HL-60/S4 treated with phorbol 12-myristate 13-acetate at 8.2 ng/mL for 4 days and 3 days (cell line): ENCODE measurements around the gene NDUFA8.

Experiments used
- in situ Hi-C: fragments of 300-500 bp; cut with MboI; formaldehyde crosslinking; loops from 2 replicates; pipeline ENCODE4 v1.15.0; 2022; ENCODE audit warnings: low sequenced_read_pairs

The NDUFA8 gene

DNA sequence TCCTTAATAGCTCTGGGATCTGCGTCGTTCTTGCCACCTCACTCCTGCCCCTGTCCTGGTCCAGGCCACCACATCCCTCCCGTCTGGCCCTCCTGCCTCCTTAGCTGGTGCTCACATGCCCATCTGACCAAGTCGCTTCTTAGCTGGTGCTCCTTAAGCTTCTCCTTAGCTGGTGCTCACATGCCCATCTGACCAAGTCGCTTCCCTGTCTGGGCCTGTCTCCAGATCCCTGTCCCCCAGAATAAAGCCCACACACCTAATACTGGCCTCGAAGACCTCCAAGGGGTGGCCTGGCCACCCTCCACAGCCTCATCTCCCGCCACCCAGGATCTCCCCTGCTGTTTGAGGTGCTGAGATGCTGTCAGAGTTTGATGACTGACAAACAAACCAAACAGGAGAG lies 35.1 kb downstream of the NDUFA8 start:
- in situ Hi-C loops: loop anchor here (5.0 to 25.0 kb wide), 2 partner anchors 223 to 688 kb away; partner anchors contain the start of gene OR1K1

DNA sequence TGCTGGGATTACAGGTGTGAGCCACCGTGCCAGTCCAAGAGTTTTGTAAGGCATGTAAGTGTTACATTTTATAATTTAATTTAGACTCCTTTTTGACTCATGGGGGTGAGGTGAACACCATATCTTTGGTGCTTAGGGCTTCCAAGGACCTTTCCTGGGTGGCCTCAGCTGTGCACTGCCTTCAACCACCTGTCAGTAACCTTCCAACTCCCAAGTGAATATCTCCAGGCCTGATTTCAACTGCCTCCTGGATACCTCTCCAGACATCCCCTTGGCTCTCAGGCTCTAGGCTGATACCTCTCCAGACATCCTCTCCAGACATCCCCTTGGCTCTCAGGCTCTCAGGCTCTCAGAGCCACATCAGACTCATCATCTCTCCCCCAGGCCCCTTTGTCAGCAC lies 35.5 kb downstream of the NDUFA8 start:
- in situ Hi-C loops: loop anchor here (5.0 to 25.0 kb wide), 2 partner anchors 223 to 688 kb away; partner anchors contain the start of gene OR1K1

DNA sequence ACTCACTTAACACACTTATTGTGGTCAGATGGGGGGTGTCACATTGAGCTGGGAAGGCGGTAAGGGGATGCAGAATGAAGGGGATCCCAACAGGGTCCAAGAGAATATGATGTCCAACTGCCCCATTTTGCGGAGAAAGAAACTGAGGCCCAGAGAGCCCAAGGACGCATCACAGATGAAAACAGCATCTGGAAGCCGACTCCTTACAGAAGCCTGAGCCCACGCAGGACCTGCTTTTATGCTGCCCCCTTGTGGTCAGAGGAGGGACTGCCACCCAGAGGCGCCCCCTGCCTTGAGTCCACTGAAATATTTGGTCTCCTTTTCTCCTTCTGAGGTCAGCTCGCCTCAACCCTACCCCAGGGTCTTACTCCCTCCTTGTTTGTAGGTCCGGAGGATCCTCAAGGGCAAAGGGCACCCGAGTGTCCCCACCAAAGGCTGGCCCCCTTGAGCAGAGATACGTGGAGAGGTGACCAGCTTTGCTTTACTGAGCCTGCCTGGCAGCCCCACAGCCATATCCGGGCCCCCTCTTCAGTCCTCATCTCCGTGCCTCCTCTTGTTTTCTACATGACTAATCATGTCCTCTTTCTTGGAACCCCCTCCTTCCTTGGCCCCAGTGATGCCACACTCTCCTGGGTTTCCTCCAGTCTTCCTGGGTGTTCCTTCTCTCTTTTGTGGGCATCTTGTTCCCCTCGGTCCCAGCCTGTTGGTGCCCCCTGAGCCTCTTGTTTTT lies 36.5 kb downstream of the NDUFA8 start:
- in situ Hi-C loops: loop anchor here (5.0 to 25.0 kb wide), 2 partner anchors 224 to 689 kb away; partner anchors contain the start of gene OR1K1

DNA sequence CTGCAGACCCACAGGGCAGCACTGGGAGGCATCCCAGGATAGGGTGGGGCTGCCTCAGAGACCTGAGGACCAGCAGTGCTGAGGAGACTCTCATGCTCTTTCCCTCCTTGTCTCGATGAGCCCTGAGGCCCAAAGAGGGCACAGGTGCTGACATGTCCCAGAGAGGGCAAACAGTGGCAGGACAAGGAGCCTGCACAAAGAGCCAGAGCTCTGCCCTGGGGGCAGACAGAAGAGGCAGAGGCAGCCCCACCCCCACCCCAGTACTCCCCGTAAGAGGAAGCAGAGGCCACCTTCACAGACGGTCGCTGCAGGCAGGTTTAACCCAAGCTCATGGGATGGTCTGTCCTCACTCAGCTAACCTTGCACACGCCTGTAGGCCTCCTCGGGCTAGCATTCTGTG lies 37.1 kb downstream of the NDUFA8 start:
- in situ Hi-C loops: loop anchor here (5.0 to 25.0 kb wide), 2 partner anchors 225 to 690 kb away; partner anchors contain the start of gene OR1K1

DNA sequence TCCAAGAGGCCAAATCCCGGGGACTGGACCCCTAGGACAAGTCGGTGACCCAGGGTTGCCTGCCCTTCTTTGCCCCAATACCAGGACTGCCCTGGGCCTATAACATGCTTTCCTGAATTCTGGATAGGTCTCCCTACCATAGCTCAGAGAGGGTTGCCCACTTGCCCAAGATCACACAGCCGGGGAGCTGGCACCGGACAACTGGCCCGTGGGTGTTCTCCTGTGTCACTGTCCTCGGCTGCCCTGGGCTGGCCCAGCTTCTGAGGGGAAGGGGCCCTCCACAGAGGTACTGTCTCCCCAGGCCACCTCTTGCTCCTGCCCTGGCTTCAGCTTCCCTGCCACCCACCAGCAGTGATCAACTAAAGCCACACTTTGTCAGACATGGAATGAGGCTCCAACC lies 37.6 kb downstream of the NDUFA8 start:
- in situ Hi-C loops: loop anchor here (5.0 to 25.0 kb wide), 2 partner anchors 225 to 690 kb away; partner anchors contain the start of gene OR1K1

DNA sequence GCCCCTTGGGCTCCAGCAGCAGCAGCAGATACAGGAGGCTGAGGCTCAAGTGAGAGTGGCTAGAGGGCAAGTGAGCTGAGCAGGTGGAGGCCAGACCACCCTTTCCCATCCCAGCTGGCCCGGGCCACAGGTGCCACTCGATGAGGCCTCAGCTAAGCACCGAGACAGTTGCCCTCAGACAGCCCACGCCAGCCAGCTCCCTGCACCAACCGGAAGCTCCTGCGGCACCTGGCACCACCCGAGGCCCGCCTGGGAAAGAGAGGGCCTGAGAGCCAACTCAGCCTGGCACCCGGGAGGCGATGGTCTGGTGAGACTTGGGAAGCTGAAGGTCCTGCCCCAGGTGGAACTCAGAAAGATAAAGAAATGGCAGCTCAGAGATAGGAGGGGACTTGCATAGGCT lies 38.2 kb downstream of the NDUFA8 start:
- in situ Hi-C loops: loop anchor here (5.0 to 25.0 kb wide), 2 partner anchors 226 to 691 kb away; partner anchors contain the start of gene OR1K1

DNA sequence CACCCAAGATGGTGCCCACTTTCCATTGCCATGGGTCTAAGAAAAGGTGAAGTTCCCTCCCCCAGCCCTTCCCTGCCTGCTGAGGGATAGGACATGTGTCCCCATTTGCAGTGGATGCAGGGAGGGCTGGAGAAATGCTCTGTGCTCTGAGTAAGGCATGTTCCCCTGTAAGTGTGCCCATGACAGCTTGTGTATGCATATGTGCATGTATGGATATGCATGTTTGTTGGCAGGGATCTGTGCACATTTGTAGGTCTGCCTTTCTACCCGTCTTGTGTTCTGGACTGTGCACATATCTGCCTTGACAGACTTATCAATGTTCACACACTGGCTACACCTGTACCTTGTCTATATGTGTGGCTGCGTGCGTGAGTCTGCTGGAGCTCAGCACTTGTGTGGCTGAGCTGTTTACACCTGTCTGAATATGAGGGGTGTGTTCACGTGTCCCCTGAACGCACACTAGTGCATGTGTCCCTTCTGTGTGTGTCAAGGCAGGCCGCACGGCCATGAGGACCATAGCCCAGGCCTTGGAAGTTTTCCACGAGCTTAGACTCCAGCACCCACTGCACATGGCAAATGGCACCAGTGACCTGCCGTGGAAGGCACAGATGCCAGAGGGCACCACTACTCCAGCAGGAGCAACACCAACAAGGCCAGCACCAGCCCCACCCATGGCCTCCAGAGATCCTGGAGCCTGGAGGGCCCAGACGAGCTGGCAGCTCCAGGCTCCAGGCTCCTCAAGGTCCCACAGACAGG lies 39.1 kb downstream of the NDUFA8 start:
- in situ Hi-C loops: loop anchor here (5.0 to 25.0 kb wide), 2 partner anchors 227 to 692 kb away; partner anchors contain the start of gene OR1K1

DNA sequence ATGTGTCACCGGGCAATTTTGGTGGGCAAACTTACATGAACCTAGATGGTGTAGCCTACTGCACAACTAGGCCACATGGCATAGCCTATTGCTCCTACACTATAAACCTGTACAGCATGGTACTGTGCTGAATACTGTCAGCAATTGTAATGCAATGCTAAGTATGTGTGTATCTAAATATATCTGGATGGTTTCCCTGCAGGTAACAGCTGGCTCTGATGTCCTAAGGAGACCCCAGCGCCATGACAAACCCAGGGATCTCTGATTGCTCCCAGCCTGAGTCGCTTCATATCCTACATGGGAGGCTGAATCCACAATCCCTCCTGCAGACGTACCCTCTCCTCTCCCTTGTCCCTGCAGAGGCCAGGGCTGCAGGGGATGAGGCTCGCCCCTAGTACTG lies 39.9 kb downstream of the NDUFA8 start:
- in situ Hi-C loops: loop anchor here (5.0 to 25.0 kb wide), 2 partner anchors 228 to 693 kb away; partner anchors contain the start of gene OR1K1

DNA sequence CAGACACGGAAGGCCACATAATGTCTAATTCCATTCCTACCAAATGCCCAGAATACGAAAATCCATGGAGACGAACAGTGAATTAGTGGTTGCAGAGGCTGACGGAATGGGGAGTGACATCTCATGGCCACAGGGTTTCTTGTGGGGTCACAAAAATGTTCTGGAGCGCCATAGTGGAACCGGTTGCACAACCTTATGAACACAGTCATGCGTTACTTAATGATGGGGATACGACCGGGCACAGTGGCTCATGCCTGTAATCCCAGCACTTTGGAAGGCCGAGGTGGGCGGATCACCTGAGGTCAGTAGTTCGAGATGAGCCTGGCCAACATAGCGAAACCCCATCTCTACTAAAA lies 40.4 kb downstream of the NDUFA8 start:
- in situ Hi-C loops: loop anchor here (25.0 kb wide), 1 partner anchor 693 kb away; the partner anchor contains the start of gene OR1K1

DNA sequence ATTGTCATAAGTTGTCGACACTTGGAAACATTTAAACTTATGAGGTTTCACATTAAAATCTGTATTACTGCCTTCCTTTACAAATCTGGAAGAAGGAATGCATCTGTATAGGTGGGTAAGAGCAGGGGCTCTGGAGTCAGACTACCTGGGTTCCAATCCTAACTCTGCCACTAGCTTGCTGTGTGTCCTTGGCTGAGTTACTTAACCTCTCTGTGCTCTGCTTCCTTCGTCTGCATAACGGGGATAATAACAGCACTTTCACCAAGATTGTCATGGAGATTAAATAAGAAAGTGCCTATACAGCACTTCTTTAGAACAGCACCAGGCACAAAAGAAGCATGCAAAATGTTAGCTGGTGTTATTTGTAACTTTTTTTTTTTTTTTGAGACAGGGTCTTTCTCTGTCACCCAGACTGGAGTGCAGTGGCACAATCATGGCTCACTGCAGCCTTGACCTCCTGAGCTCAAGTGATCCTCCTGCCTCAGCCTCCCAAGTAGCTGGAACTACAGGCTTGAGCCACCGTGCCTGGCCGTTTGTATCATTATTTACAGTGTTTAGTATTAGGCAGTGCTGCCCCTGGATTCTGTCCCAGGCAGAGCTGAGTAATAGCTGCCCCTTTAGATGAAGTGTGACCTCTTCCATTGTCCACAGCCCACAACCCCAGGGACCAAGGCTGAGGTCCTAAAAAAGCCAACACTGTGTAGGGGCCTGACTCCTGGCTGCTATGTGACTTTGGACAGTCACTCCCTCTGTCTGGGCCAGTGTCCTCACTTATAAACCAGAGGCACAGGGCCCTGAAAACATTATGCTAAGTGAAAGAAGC lies 41.0 kb downstream of the NDUFA8 start:
- in situ Hi-C loops: loop anchor here (25.0 kb wide), 1 partner anchor 694 kb away; the partner anchor contains the start of gene OR1K1

DNA sequence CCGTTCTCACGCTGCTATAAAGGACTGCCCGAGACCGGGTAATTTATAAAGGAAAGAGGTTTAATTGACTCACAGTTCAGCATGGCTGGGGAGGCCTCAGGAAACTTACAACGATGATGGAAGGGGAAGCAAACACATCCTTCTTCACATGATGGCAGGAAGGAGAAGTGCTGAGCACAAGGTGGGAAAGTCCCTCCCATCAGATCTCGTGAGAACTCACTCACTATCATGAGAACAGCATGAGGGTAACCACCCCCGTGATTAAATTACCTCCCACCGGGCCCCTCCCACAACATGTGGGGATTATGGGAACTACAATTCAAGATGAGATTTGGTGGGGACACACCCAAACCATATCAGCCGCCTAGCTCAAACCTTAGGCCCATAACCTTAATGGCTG lies 42.3 kb downstream of the NDUFA8 start:
- in situ Hi-C loops: loop anchor here (25.0 kb wide), 1 partner anchor 695 kb away; the partner anchor contains the start of gene OR1K1

DNA sequence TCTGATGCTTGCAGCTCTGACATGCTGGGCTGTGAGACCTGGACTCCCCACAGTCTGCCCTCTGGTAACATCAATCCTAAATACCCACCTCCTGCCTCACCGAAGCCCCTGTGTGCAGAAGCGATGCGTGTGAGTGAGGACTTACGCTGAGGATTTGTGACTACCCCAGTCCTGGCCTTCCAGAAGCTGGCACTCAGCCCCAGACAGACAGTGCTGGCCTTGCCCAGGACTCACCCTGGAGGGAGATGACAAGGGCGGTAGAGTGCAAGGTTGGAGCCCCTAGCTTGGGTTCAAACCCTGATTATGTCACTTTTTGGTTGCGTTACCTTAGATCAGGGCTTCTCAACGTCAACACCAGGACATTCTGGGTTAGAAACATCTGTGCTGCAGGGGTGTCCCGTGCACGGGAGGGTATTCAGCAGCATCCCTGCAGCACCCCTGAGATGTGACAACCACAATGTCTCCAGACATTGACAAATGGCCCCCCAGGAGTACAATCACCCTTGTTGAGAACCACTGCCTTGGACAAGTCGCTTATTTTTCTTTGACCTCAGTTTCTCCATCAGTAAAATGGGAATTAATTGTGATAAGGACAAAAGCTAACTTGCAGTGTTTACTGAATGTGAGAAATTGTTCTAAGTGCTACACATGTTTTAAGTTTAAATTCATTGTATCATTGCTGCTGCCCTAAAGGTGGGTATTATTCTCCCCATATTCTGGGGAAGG lies 43.0 kb downstream of the NDUFA8 start:
- in situ Hi-C loops: loop anchor here (25.0 kb wide), 1 partner anchor 696 kb away; the partner anchor contains the start of gene OR1K1

DNA sequence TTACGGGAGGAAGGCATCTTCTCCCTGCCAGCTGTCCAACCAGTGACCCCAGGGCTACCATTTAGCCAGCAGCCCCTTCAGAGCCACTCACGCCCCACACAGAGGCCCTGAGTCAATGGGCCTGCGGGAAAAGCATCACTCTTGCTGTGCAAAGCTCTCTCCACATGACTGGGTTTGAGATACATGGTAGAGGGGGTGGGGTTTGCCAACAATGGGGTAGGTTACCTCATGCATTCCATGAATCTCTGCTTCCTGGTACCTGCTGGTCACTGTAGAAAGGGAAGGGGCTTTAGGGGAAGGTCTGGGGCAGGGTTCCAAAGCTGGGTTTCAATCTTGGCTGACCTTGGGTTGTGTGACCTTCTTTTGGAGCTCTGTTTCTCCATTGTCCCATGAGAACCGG lies 43.5 kb downstream of the NDUFA8 start:
- in situ Hi-C loops: loop anchor here (25.0 kb wide), 1 partner anchor 696 kb away; the partner anchor contains the start of gene OR1K1

DNA sequence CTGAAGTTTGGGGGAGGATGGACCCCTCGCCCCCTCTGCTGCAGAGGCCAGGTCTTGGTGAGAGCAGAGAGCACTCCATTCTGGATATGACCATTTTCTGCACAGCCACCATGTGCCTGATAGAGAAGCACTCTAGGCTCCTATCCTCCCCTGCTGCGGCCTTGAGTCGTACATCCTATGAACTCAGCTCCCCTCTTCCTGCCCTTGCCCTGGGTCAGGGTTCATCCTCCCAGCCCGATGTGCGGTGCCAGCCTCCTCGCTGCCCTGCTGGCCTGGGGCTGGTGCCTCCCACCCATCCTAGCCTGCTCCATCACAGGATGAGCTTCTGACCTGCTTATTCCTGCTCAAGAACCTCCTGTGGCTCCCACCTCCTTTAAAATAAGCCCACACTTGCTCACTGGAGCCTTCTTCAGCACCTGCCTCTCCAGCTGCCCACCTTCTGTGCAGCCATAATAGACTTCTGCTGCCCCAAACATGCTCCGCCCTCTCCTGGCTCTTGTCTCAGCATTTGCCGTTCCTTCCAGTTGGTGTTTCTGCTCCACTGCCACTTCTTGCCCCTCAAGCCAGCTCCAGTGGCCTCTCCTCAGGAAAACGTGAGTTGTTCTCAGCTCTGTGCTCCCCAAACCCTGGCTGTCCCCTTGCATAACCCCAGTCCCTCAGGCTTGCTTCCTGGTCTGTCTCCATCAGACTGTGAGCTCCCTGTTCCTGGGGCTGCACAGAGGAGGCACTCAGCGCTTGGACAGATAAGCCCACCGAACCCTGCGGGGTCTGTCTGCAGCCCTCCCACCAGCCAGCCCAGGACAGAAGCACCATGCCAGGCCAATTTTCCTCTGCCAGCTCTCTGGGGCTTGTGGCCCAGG lies 44.2 kb downstream of the NDUFA8 start:
- in situ Hi-C loops: loop anchor here (25.0 kb wide), 1 partner anchor 697 kb away; the partner anchor contains the start of gene OR1K1

DNA sequence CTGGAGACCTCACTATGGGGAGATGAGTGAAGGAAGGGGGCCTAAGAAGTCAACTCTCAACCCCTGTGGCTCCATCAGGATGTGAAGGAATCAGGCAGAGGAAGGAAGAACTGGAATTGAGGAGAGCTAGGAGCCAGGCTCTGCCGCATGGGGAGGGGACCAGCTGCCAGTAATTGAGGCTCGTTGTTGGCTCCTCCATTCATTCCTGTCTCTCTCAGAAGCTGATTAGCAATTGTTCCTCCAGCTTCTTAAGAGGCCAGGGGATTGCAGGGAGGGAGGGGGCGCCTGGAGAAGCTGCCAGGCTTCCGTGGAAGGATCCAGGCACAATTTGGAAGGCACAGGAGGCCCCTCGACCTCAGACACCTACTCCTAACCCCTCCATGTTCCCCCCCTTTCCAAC lies 46.0 kb downstream of the NDUFA8 start:
- in situ Hi-C loops: loop anchor here (25.0 kb wide), 1 partner anchor 699 kb away; the partner anchor contains the start of gene OR1K1

DNA sequence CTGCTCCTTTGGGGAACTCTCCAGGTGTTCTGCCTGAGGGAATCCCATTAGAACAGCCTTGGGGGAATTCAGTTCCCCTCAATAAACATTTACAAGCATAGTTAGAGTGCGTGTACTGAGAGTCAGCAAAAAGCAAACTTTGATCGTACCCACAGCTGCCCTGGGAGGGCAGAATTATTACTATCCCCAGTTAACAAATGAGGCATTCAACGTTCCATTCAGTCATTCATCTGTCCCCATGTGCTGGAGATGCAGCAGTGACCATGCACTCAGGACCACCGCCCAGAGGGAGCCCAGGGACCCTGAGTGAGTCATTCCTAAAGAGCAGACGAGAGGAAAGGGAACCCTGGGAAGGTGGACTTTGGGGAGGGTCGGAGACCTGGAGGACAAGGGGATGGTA lies 47.3 kb downstream of the NDUFA8 start:
- in situ Hi-C loops: loop anchor here (25.0 kb wide), 1 partner anchor 700 kb away; the partner anchor contains the start of gene OR1K1

DNA sequence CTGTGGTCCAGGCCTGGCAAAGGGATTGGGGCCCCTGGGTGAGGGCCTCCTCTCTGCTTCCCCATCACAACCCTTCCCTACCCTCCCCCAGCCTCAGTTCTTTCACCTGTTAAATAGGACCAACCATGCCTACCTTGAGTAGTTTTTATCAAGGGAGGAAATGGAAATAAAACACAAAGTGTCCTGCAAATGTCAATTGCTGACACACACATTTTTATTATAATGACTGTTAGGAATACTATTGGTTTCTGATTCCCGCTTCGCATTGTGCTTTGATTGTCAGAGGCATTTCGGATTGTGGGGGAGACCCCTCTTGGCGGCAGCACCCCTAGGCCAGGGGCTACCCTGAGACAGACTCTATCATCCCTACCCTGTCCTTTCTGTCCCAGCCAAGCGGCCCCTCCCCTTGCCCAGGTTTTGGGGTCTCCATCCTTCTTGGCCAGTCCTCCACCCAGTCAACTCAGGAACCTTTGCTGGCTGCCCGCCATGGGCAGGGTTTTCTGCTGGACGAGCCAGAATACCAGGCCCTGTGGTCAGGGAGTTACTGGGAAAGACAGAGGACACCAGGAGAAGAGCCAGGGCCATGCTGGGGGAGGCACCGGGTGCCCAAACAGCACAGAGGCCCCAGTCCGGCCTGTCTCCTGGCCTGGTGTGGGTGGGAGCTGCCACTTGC lies 48.0 kb downstream of the NDUFA8 start:
- in situ Hi-C loops: loop anchor here (25.0 kb wide), 1 partner anchor 701 kb away; the partner anchor contains the start of gene OR1K1
